PFSK-1 (cell line): ENCODE measurements around the gene SAMD14.

ENCODE experiments used
- FOXP2 ChIP-seq: optimal IDR thresholded peaks from 2 replicates; pipeline ENCODE3; 2011; ENCODE audit warnings: borderline replicate concordance, control low read depth, inconsistent platforms; ENCODE audit not compliant: insufficient read depth; ENCODE audit errors: extremely low read length, extremely low read depth
- POLR2AphosphoS5 ChIP-seq: IDR thresholded peaks from 2 replicates; pipeline ENCODE4 v1.6.1; 2012; ENCODE audit warnings: low read depth, mild to moderate bottlenecking, control low read depth, low read length, moderate library complexity
- SIN3A ChIP-seq: IDR thresholded peaks from 2 replicates; pipeline ENCODE4 v1.6.1; 2012; ENCODE audit warnings: mild to moderate bottlenecking, low read length, moderate library complexity, borderline replicate concordance; ENCODE audit not compliant: insufficient read depth
- TAF1 ChIP-seq: IDR thresholded peaks from 2 replicates; pipeline ENCODE4 v1.6.1; 2012; ENCODE audit warnings: low read length, control low read depth, borderline replicate concordance; ENCODE audit not compliant: insufficient read depth
- TF ChIP-seq, protein P1 (sequence below), 2 experiments: IDR thresholded peaks; 2 replicates each; pipeline versions ENCODE4 v1.6.1 to v1.8.0; 2011 to 2012; ENCODE audit warnings: low read depth in 2 of 2, low read length in 2 of 2, control low read depth in 1 of 2, inconsistent platforms in 1 of 2, mild to moderate bottlenecking in 1 of 2, moderate library complexity in 1 of 2; ENCODE audit not compliant: insufficient read depth in 1 of 2

The SAMD14 gene

DNA sequence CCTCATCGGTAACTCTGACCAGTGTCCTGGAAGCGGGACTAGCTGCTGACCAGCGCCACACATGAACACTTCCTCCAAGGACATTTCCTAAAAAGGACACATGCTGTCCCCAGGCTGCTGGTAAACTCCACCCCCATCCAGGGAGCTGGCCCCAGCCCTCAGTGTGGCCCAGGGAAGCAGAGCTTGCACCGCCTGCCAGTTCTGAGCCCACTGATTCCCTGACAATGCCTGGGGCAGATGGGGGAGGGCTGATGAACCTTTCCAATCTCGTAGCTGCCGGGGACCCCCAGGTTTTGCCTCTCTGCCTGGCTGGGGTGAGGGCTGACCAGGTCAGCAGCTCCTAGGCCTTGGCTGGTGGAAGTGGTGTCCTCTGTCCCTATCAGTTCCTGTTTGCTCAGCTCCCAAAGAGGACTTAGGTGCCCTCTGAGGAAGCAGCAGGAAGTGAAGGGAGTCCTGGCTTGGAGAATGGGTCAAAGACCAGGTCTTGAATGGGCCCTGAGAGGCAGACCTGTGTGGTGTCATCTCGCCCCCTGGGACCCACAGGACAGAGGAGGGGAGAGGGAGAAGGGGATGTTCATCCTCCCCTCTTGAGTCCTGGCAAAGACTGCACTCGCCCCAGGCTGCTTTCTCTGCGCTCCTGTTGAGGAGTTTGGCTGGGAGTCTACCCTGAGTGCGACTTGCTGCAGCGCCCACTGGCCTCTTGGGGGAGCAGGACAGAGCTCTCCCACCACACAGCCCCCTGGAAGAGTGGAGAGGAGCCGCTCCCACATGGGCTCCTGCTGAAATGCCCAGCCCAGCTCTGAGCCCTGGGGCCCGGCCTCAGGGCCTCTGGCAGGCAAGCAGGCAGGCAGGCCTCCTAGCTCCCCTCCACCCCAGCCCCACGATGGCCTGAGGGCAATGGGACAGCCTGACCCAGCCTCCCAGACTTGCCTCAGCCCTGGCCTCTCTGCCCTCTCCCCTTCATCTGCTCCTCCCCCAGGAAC is 18.0 kb downstream of the SAMD14 start:
- TF ChIP-seq SIN3A: no peak
- TF ChIP-seq, protein P1, sequence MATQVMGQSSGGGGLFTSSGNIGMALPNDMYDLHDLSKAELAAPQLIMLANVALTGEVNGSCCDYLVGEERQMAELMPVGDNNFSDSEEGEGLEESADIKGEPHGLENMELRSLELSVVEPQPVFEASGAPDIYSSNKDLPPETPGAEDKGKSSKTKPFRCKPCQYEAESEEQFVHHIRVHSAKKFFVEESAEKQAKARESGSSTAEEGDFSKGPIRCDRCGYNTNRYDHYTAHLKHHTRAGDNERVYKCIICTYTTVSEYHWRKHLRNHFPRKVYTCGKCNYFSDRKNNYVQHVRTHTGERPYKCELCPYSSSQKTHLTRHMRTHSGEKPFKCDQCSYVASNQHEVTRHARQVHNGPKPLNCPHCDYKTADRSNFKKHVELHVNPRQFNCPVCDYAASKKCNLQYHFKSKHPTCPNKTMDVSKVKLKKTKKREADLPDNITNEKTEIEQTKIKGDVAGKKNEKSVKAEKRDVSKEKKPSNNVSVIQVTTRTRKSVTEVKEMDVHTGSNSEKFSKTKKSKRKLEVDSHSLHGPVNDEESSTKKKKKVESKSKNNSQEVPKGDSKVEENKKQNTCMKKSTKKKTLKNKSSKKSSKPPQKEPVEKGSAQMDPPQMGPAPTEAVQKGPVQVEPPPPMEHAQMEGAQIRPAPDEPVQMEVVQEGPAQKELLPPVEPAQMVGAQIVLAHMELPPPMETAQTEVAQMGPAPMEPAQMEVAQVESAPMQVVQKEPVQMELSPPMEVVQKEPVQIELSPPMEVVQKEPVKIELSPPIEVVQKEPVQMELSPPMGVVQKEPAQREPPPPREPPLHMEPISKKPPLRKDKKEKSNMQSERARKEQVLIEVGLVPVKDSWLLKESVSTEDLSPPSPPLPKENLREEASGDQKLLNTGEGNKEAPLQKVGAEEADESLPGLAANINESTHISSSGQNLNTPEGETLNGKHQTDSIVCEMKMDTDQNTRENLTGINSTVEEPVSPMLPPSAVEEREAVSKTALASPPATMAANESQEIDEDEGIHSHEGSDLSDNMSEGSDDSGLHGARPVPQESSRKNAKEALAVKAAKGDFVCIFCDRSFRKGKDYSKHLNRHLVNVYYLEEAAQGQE (IDR thresholded peaks at IDR 0.05; ENCODE audit: insufficient read depth in 1 of 2, low read depth in 2 of 2, low read length in 2 of 2): no peak
- TF ChIP-seq POLR2AphosphoS5: no peak
- no peak for TF ChIP-seq TAF1
- TF ChIP-seq FOXP2: no peak

DNA sequence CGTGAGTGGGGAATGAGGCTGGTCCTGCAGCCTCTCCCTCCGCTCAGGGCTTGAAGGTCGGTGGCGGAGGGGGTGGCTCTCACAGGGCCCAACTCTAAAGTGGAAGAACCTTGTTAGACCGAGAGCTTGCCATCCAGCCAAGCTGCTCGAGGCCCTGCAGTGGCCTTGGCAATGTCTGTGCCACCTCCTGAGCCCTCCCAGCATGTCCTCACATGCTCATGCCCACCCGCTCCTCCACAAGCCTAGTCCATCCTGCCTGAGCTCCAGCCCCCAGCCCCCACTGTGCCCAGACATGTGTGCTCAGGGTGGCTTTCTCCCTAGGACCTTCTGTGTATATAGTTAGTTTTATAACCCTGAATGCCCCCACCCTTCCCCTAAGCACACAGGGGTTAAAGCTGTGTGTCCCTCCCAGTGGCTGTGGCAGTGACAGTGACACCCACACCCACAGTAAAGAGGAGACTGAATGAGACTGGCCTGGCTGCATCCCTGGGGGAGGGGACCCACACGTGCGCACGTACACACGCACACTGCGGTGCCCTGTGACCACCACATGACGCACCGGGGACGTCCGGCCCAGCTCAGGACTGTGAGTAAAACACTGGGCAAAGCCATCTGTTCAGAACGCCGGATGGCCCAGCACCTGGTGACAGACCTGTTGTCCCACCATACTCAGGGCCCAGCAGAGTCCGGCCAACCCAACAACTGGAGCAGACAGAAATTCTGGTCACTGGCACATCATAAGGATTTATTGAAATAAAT is 19.2 kb downstream of the SAMD14 start:
- TF ChIP-seq SIN3A (no peak), FOXP2 (no peak), POLR2AphosphoS5 (no peak), TAF1 (no peak)
- TF ChIP-seq, protein P1 (IDR thresholded peaks at IDR 0.05; ENCODE audit: insufficient read depth in 1 of 2, low read depth in 2 of 2, low read length in 2 of 2): no peak

DNA sequence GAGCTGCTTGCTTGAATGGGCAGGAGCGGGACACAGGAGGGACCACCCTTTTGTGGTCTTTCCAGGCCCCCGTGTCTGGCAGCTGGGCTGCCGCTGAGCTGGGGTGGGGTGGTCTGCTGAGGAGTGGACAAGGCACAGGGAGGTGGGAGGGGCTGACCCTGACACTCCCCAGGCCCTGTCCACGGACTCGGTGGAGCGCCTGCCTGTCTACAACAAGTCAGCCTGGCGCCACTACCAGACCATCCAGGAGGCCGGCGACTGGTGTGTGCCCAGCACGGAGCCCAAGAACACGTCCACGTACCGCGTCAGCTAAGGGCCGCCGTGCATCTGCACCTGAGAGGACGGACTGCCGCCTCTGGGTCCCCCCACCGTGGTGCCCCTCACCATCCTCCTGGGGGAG is 20.2 kb downstream of the SAMD14 start:
- TF ChIP-seq SIN3A (no peak), POLR2AphosphoS5 (no peak), TAF1 (no peak), FOXP2 (no peak)
- TF ChIP-seq, protein P1 (IDR thresholded peaks at IDR 0.05; ENCODE audit: insufficient read depth in 1 of 2, low read depth in 2 of 2, low read length in 2 of 2): no peak

DNA sequence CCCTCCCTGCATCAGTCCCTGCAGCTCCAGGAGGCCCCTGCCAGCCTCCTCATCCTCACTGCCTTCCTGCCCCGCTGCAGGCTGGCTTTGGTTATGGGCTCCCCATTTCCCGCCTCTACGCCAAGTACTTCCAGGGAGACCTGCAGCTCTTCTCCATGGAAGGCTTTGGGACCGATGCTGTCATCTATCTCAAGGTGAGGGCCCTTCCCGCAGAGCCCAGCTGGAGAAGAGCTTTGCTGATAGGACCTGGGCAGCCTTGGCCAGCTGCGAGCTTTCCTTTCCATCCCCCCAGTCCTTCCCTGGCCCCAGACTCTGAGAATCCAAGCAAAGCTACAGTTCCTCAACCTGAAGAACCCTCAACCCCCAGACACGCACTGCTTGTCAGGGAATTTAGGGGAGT is 20.8 kb downstream of the SAMD14 start:
- TF ChIP-seq TAF1: no peak

DNA sequence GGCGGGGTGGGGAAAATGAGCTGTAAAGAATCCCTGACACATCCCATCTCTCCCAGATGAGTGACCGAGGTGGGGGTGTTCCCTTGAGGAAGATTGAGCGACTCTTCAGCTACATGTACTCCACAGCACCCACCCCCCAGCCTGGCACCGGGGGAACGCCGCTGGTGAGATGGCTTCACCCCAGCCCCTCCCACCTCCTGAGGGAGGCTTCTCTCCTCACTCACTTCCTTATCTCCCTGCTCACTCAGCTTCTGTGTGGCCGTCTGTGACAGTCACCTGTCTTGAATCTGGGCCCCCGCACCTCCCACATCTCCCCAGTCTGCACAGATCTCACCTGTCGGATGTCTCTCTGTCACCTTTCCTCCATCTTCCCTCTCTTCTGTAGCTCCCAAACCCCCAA is 21.4 kb downstream of the SAMD14 start:
- TF ChIP-seq TAF1 (no peak), FOXP2 (no peak), POLR2AphosphoS5 (no peak), SIN3A (no peak)

DNA sequence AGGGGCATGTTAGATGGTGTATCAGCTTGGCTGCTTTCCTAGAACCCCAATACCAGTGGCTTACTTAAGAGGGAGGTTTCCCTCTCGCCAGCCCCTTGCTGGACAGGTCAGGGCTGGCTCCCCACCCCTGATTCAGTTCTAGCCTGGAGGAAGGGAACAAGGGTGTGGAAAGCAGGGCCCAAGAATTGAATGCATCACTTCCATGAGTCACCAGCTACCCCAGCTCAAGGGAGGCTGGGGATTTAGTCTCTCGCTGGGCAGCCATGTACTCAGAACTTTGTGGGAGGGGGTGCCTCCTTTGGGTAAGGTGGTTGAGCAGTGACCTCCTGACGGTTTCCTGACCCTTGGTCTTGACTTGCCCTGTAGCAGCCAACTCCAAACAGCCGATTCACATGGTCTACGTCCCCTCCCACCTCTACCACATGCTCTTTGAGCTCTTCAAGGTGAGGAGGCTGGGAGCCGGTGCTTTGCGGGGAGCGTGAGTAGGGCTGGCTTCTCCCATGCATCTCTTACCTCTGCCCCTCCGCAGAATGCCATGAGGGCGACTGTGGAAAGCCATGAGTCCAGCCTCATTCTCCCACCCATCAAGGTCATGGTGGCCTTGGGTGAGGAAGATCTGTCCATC is 22.1 kb downstream of the SAMD14 start:
- TF ChIP-seq POLR2AphosphoS5 (no peak), TAF1 (no peak), FOXP2 (no peak), SIN3A (no peak)
- TF ChIP-seq, protein P1 (IDR thresholded peaks at IDR 0.05; ENCODE audit: insufficient read depth in 1 of 2, low read depth in 2 of 2, low read length in 2 of 2): no peak
